H1 (cell line): ENCODE data around the gene VAMP2. TPM values are rescaled to one million over a fixed set of nuclear protein-coding genes. Genes with fewer than 3 reads are reported as not detected.

ENCODE experiments used
- ASH2L ChIP-seq: fragments of 200-600, 300-600 bp; sonication (generic); IDR thresholded peaks from one replicate; pipeline ENCODE4 v1.7.1; 2017; ENCODE audit warnings: low read length
- BRCA1 ChIP-seq: IDR thresholded peaks from 2 replicates; pipeline ENCODE4 v1.6.1; 2012; ENCODE audit warnings: low read depth, low read length, improper control_type of control experiment
- CBX5 ChIP-seq: fragments of 300-800, 300-1000 bp; sonication (generic); IDR thresholded peaks from 2 replicates; pipeline ENCODE4 v1.7.1; 2016; ENCODE audit warnings: antibody characterized with exemption, low read length, low read depth
- CHD1 ChIP-seq: IDR thresholded peaks from 2 replicates; pipeline ENCODE4 v1.6.1; 2012; ENCODE audit warnings: low read depth, low read length, improper control_type of control experiment
- CREB1 ChIP-seq: IDR thresholded peaks from 2 replicates; pipeline ENCODE4 v1.6.1; 2012; ENCODE audit warnings: inconsistent platforms
- CTBP2 ChIP-seq: IDR thresholded peaks from 2 replicates; pipeline ENCODE4 v1.7.0; 2011; ENCODE audit warnings: borderline replicate concordance, mild to moderate bottlenecking, moderate library complexity, mixed read lengths, low read length; ENCODE audit not compliant: insufficient read depth, insufficient read length
- EGR1 ChIP-seq: IDR thresholded peaks from 2 replicates; pipeline ENCODE4 v1.6.1; 2011; ENCODE audit warnings: low read depth, low read length, borderline replicate concordance
- EZH2 ChIP-seq: fragments of 200-600 bp; sonication (generic); IDR thresholded peaks from 2 replicates; pipeline ENCODE4 v1.7.1; 2012; ENCODE audit warnings: low read depth, mild to moderate bottlenecking, moderate library complexity, low read length, inconsistent platforms; ENCODE audit not compliant: severe bottlenecking
- GABPA ChIP-seq: IDR thresholded peaks from 2 replicates; pipeline ENCODE4 v1.6.1; 2011; ENCODE audit warnings: mild to moderate bottlenecking, low read length, moderate library complexity, borderline replicate concordance; ENCODE audit not compliant: insufficient read depth
- HDAC2 ChIP-seq, 2 experiments: fragments of 300-600 bp in 1 of 2; sonication (generic) in 1 of 2; IDR thresholded peaks; 2 replicates each; pipeline ENCODE4 v1.6.1; 2011 to 2012; ENCODE audit warnings: low read depth in 2 of 2, low read length in 2 of 2, mild to moderate bottlenecking in 2 of 2, moderate library complexity in 2 of 2, borderline replicate concordance in 1 of 2, inconsistent platforms in 1 of 2
- JUN ChIP-seq: IDR thresholded peaks from 2 replicates; pipeline ENCODE4 v1.6.1; 2011; ENCODE audit warnings: low read depth, mild to moderate bottlenecking, improper control_type of control experiment, low read length
- JUND ChIP-seq: IDR thresholded peaks from 2 replicates; pipeline ENCODE4 v1.6.1; 2011; ENCODE audit warnings: mild to moderate bottlenecking, improper control_type of control experiment, low read length
- MAX ChIP-seq: IDR thresholded peaks from 2 replicates; pipeline ENCODE4 v1.6.1; 2012; ENCODE audit warnings: inconsistent platforms
- NRF1 ChIP-seq: IDR thresholded peaks from 2 replicates; pipeline ENCODE4 v1.6.1; 2011; ENCODE audit warnings: mild to moderate bottlenecking, low read depth, low read length, improper control_type of control experiment
- PHF8 ChIP-seq: fragments of 200-600 bp; sonication (generic); conservative IDR thresholded peaks from 2 replicates; pipeline ENCODE4 v1.7.1; 2012; ENCODE audit warnings: low read depth, mild to moderate bottlenecking, inconsistent platforms, low read length, moderate library complexity
- RAD21 ChIP-seq, 2 experiments: IDR thresholded peaks in 1 of 2; conservative IDR thresholded peaks in 1 of 2; 2 replicates each; pipeline ENCODE4 v1.6.1; 2011; ENCODE audit warnings: low read depth in 2 of 2, low read length in 2 of 2, improper control_type of control experiment in 1 of 2, inconsistent platforms in 1 of 2, mild to moderate bottlenecking in 1 of 2, moderate library complexity in 1 of 2
- SAP30 ChIP-seq: fragments of 300-600 bp; sonication (generic); IDR thresholded peaks from 2 replicates; pipeline ENCODE4 v1.7.1; 2012; ENCODE audit warnings: low read length, moderate library complexity, mild to moderate bottlenecking, inconsistent platforms; ENCODE audit not compliant: insufficient read depth, insufficient replicate concordance
- SIX5 ChIP-seq: IDR thresholded peaks from 2 replicates; pipeline ENCODE4 v1.6.1; 2011; ENCODE audit warnings: mild to moderate bottlenecking, low read depth, low read length
- SP1 ChIP-seq: IDR thresholded peaks from 2 replicates; pipeline ENCODE4 v1.6.1; 2011; ENCODE audit warnings: low read depth, low read length
- SP2 ChIP-seq: IDR thresholded peaks from 2 replicates; pipeline ENCODE4 v1.6.1; 2012; ENCODE audit warnings: mild to moderate bottlenecking, low read length, inconsistent platforms
- TAF1 ChIP-seq: IDR thresholded peaks from 2 replicates; pipeline ENCODE4 v1.6.1; 2011; ENCODE audit warnings: mild to moderate bottlenecking, low read depth, low read length
- TAF7 ChIP-seq: optimal IDR thresholded peaks from 2 replicates; pipeline ENCODE3; 2011; ENCODE audit warnings: low read depth, mild to moderate bottlenecking, inconsistent platforms, low read length, moderate library complexity, borderline replicate concordance
- TBP ChIP-seq: IDR thresholded peaks from 2 replicates; pipeline ENCODE4 v1.6.1; 2011; ENCODE audit warnings: low read depth, low read length, improper control_type of control experiment
- polyA plus RNA-seq, 7 experiments: library from polyadenylated mRNA; depleted of rRNA in 3 of 7; stranded (reverse) in 5 of 7; unstranded in 2 of 7; fragments of >200 nt in 5 of 7; fragments of 200-250 nt in 2 of 7; gene quantifications; 1 replicate in 5 of 7; 2 replicates in 1 of 7; 4 replicates in 1 of 7; pipeline versions ENCODE4 v1.2.1 to v1.2.3, GENCODE V29; 2011 to 2013; ENCODE audit warnings: missing spikeins in 2 of 7, mixed read lengths in 2 of 7
- total RNA-seq: library from RNA; stranded (reverse); fragmentation: NEBNext Ultra II Directional; extraction: Animal tissue kit (Norgen Biotek cat#: 25700); gene quantifications from 2 replicates; pipeline ENCODE4 v1.2.1, GENCODE V29; 2021

VAMP2 gene
- total and polyA plus RNA-seq, 2 of the 8 experiments (the other 6 are each of a cell fraction or from before 2014, with no cell fraction given): 19.3 to 20.5 TPM

- TF ChIP-seq TAF7 (no peak), SP2 (no peak), ASH2L (no peak), SP1 (no peak), TBP (peak; percentile 26; the same call in 1 of the 2 replicates), TAF1 (peak; percentile 67), EZH2 (no peak), BRCA1 (no peak), RAD21 (IDR thresholded peaks at IDR 0.05 in 1 of 2, conservative IDR thresholded peaks at IDR 0.05 in 1 of 2; ENCODE audit: low read depth in 2 of 2, low read length in 2 of 2) (no peak), JUND (no peak), GABPA (no peak), PHF8 (peak; percentile 74), MAX (peak; percentile 23; the same call in 1 of the 2 replicates), CBX5 (no peak), CHD1 (no peak), SIX5 (no peak), EGR1 (no peak), SAP30 (no peak), CTBP2 (no peak), JUN (0 out of 2 replicates have a peak, but pooled peaks have one; percentile 14), NRF1 (no peak), CREB1 (peak; percentile 70; the same call in 1 of the 2 replicates), HDAC2 (IDR thresholded peaks at IDR 0.05; ENCODE audit: borderline replicate concordance in 1 of 2, low read depth in 2 of 2, low read length in 2 of 2) (peak in 1 of 2 experiments; percentile 52; a peak in 1 of 4 replicates)
Measured at GRCh38 chr17:8162233-8162996, at the start of gene VAMP2 (continued).
